SJSA1 (cell line): ENCODE results near the gene GIPC3. TPM values are rescaled to one million over a fixed set of nuclear protein-coding genes. Genes with fewer than 3 reads are reported as not detected.
A peak's percentile ranks its signal among the peaks of the same experiment; 100 is the strongest.
"Not testable (repeated sequence)": the region's sequence is repeated elsewhere in the genome, so short reads cannot be mapped to it uniquely, and the experiment has no call there.

ENCODE experiments used
- DNase-seq, 2 experiments: peaks; one replicate each; pipeline ENCODE4 v3.0.0-alpha.2; 2015 to 2020; ENCODE audit warnings: low spot score in 2 of 2, low read depth in 1 of 2
- H3K27ac ChIP-seq: fragments of 250-450 bp; sonication (Bioruptor Pico); 2 replicates; pipeline ENCODE4 v1.5.1; 2020; ENCODE audit warnings: mild to moderate bottlenecking, moderate library complexity
- H3K27me3 ChIP-seq: fragments of 250-450 bp; sonication (Bioruptor Pico); replicated peaks from 2 replicates; pipeline ENCODE4 v1.5.1; 2020; ENCODE audit warnings: mild to moderate bottlenecking, moderate library complexity
- H3K36me3 ChIP-seq: fragments of 250-450 bp; sonication (Bioruptor Pico); 2 replicates; pipeline ENCODE4 v1.5.1; 2020; ENCODE audit warnings: mild to moderate bottlenecking
- H3K4me1 ChIP-seq: fragments of 250-450 bp; sonication (Bioruptor Pico); replicated peaks from 2 replicates; pipeline ENCODE4 v1.6.1; 2021; ENCODE audit warnings: mild to moderate bottlenecking
- H3K4me3 ChIP-seq: fragments of 250-450 bp; sonication (Bioruptor Pico); 2 replicates; pipeline ENCODE4 v1.5.1; 2020; ENCODE audit warnings: mild to moderate bottlenecking
- H3K9me3 ChIP-seq: fragments of 250-450 bp; sonication (Bioruptor Pico); replicated peaks from 2 replicates; pipeline ENCODE4 v1.5.1; 2020; ENCODE audit warnings: mild to moderate bottlenecking
- total RNA-seq: library from RNA; depleted of rRNA; stranded (reverse); fragments of >200 nt; shearing (Covaris generic); gene quantifications from 2 replicates; pipeline ENCODE4 v1.2.3, GENCODE V29; 2014

GIPC3 gene
- total RNA-seq, 1 experiment from 2014 or later, result 13.1 TPM

GRCh38 chr19:3556978-3557460 is 28.3 kb upstream of the GIPC3 start:
- no peaks in the 10 kb centered on the region for H3K27me3 ChIP-seq
- H3K36me3 ChIP-seq, result peaks cover 37% of the 10 kb centered on the region
- H3K27ac ChIP-seq, result peak overlapping the region; percentile 13; the same call in 1 of the 2 replicates
- peak overlapping the region; percentile 98 for H3K4me3 ChIP-seq
- peak; percentile 45 to 65 for DNase-seq
- peaks cover 52% of the 10 kb centered on the region for H3K4me1 ChIP-seq
- H3K9me3 ChIP-seq, result peaks cover 4% of the 10 kb centered on the region

- H3K27ac ChIP-seq, result peak within 1 kb of the TSS; percentile 61
- peak within 1 kb of the TSS; percentile 98 for H3K4me3 ChIP-seq
- peak; percentile 95 for DNase-seq
- no peaks in the 10 kb centered on the region for H3K27me3 ChIP-seq
- H3K4me1 ChIP-seq, result peaks cover 56% of the 10 kb centered on the region
- peaks cover 35% of the 10 kb centered on the region for H3K36me3 ChIP-seq
- H3K9me3 ChIP-seq, result peaks cover 4% of the 10 kb centered on the region
Measured at GRCh38 chr19:3557461-3558248, 27.6 kb upstream of the GIPC3 start, which contains the start of gene MFSD12. MFSD12 (minus strand) TSS chr19:3557586; CDS start chr19:3557403, 183 bp downstream.

GRCh38 chr19:3563709-3564524 is 21.4 kb upstream of the GIPC3 start:
- Histone ChIP-seq H3K4me3 (no peak overlapping the region), H3K36me3 (no peaks in the 10 kb centered on the region), H3K27me3 (no peaks in the 10 kb centered on the region), H3K4me1 (peaks cover 46% of the 10 kb centered on the region), H3K9me3 (peaks cover 3% of the 10 kb centered on the region; the same call in 1 of the 2 replicates), H3K27ac (peak overlapping the region; percentile 100)
- no peak for DNase-seq

- DNase-seq, result peak; percentile 49 to 86
- Histone ChIP-seq H3K27ac (peak overlapping the region; percentile 58), H3K4me1 (peaks cover 46% of the 10 kb centered on the region), H3K4me3 (no peak overlapping the region), H3K27me3 (no peaks in the 10 kb centered on the region), H3K36me3 (no peaks in the 10 kb centered on the region), H3K9me3 (peaks cover 3% of the 10 kb centered on the region; the same call in 1 of the 2 replicates)
Measured at GRCh38 chr19:3565139-3565538, 20.1 kb upstream of the GIPC3 start.

GRCh38 chr19:3570042-3570441 is 15.2 kb upstream of the GIPC3 start:
- Histone ChIP-seq H3K36me3 (peaks cover 22% of the 10 kb centered on the region), H3K4me1 (peaks cover 19% of the 10 kb centered on the region)
- H3K27ac ChIP-seq, H3K9me3 ChIP-seq, H3K27me3 ChIP-seq, DNase-seq, H3K4me3 ChIP-seq: not testable (repeated sequence)

GRCh38 chr19:3570606-3571011 is 14.7 kb upstream of the GIPC3 start:
- peaks cover 28% of the 10 kb centered on the region for H3K36me3 ChIP-seq
- peaks cover 14% of the 10 kb centered on the region for H3K4me1 ChIP-seq
- H3K27me3 ChIP-seq, result no peaks in the 10 kb centered on the region
- no peaks in the 10 kb centered on the region for H3K9me3 ChIP-seq
- H3K27ac ChIP-seq, result no peak overlapping the region
- no peak overlapping the region for H3K4me3 ChIP-seq
- no peak for DNase-seq

- peak; percentile 99 to 100 for DNase-seq
- Histone ChIP-seq H3K4me3 (peak overlapping the region; percentile 92), H3K27ac (peak overlapping the region; percentile 24; the same call in 1 of the 2 replicates), H3K9me3 (no peaks in the 10 kb centered on the region), H3K27me3 (no peaks in the 10 kb centered on the region), H3K36me3 (peaks cover 39% of the 10 kb centered on the region), H3K4me1 (peaks cover 9% of the 10 kb centered on the region)
Measured at GRCh38 chr19:3572132-3572854, 13.0 kb upstream of the GIPC3 start.

- H3K9me3 ChIP-seq, result no peaks in the 10 kb centered on the region
Measured at GRCh38 chr19:3572855-3573161, 12.5 kb upstream of the GIPC3 start, which contains the start of gene HMG20B. HMG20B (plus strand) TSS chr19:3572944; CDS start chr19:3573310, 366 bp downstream.

GRCh38 chr19:3573162-3573857 is 12.0 kb upstream of the GIPC3 start:
- Histone ChIP-seq H3K27ac (peak overlapping the region; percentile 87), H3K4me3 (peak overlapping the region; percentile 92)
- peak in 1 of 2 experiments; percentile 46 for DNase-seq

More at GRCh38 chr19:3572855-3573161, 12.5 kb upstream of the GIPC3 start, which contains the start of gene HMG20B:
- no peak for DNase-seq
- peak within 1 kb of the TSS; percentile 92 for H3K4me3 ChIP-seq
- peak within 1 kb of the TSS; percentile 87 for H3K27ac ChIP-seq
- peaks cover 9% of the 10 kb centered on the region for H3K4me1 ChIP-seq
- H3K27me3 ChIP-seq, result no peaks in the 10 kb centered on the region
- peaks cover 41% of the 10 kb centered on the region for H3K36me3 ChIP-seq

GRCh38 chr19:3573858-3574637 is 11.2 kb upstream of the GIPC3 start:
- Histone ChIP-seq H3K27ac (peak overlapping the region; percentile 87), H3K36me3 (peaks cover 53% of the 10 kb centered on the region), H3K4me3 (peak overlapping the region; percentile 92), H3K4me1 (peaks cover 22% of the 10 kb centered on the region), H3K9me3 (no peaks in the 10 kb centered on the region), H3K27me3 (no peaks in the 10 kb centered on the region)
- peak; percentile 95 to 99 for DNase-seq

More at GRCh38 chr19:3573162-3573857, 12.0 kb upstream of the GIPC3 start:
- Histone ChIP-seq H3K4me1 (peaks cover 14% of the 10 kb centered on the region), H3K27me3 (no peaks in the 10 kb centered on the region), H3K36me3 (peaks cover 46% of the 10 kb centered on the region), H3K9me3 (no peaks in the 10 kb centered on the region)

- no peak for DNase-seq
- H3K9me3 ChIP-seq, result no peaks in the 10 kb centered on the region
- H3K4me3 ChIP-seq, result no peak overlapping the region
- H3K36me3 ChIP-seq, result peaks cover 54% of the 10 kb centered on the region
- H3K27ac ChIP-seq, result no peak overlapping the region
- peaks cover 34% of the 10 kb centered on the region for H3K4me1 ChIP-seq
- H3K27me3 ChIP-seq, result no peaks in the 10 kb centered on the region
Measured at GRCh38 chr19:3575260-3575741, 10.0 kb upstream of the GIPC3 start.
